Measurements from ENCODE around the gene CLCF1. TPM values are rescaled to one million over a fixed set of nuclear protein-coding genes. Genes with fewer than 3 reads are reported as not detected.

Gene CLCF1
- total and polyA plus RNA-seq, 2 donors from 2014 or later, result 5.7 to 15.8 TPM

GRCh38 chr11:67407688-67408163 lies 34.3 kb upstream of the CLCF1 start:
- TF ChIP-seq, protein P1, sequence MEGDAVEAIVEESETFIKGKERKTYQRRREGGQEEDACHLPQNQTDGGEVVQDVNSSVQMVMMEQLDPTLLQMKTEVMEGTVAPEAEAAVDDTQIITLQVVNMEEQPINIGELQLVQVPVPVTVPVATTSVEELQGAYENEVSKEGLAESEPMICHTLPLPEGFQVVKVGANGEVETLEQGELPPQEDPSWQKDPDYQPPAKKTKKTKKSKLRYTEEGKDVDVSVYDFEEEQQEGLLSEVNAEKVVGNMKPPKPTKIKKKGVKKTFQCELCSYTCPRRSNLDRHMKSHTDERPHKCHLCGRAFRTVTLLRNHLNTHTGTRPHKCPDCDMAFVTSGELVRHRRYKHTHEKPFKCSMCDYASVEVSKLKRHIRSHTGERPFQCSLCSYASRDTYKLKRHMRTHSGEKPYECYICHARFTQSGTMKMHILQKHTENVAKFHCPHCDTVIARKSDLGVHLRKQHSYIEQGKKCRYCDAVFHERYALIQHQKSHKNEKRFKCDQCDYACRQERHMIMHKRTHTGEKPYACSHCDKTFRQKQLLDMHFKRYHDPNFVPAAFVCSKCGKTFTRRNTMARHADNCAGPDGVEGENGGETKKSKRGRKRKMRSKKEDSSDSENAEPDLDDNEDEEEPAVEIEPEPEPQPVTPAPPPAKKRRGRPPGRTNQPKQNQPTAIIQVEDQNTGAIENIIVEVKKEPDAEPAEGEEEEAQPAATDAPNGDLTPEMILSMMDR (IDR thresholded peaks at IDR 0.05; ENCODE audit: borderline replicate concordance, extremely low read depth, insufficient read depth), result no peak
- Histone ChIP-seq H3K27me3 (ENCODE audit: control insufficient read depth, insufficient read depth, low read length) (no peaks in the 10 kb centered on the region), H3K4me3 (ENCODE audit: low read length in 3 of 3) (no peak overlapping the region), H3K9ac (ENCODE audit: low read length in 3 of 3) (no peak overlapping the region), H3K9me3 (ENCODE audit: control insufficient read depth in 2 of 3, insufficient read depth in 1 of 3, low read length in 3 of 3) (no peaks in the 10 kb centered on the region), H3K4me1 (ENCODE audit: control insufficient read depth in 2 of 3, insufficient read depth in 2 of 3, low read depth in 1 of 3, low read length in 3 of 3) (no peaks in the 10 kb centered on the region), H3K36me3 (ENCODE audit: control insufficient read depth in 2 of 3, insufficient read depth in 3 of 3, low read length in 3 of 3) (no peaks in the 10 kb centered on the region), H3K27ac (ENCODE audit: low read depth in 2 of 2, low read length in 2 of 2) (no peak overlapping the region)
- FAIRE-seq (no peak), DNase-seq (no peak)
- intact Hi-C loops (cut with DNase I), result no loop called here

DNA sequence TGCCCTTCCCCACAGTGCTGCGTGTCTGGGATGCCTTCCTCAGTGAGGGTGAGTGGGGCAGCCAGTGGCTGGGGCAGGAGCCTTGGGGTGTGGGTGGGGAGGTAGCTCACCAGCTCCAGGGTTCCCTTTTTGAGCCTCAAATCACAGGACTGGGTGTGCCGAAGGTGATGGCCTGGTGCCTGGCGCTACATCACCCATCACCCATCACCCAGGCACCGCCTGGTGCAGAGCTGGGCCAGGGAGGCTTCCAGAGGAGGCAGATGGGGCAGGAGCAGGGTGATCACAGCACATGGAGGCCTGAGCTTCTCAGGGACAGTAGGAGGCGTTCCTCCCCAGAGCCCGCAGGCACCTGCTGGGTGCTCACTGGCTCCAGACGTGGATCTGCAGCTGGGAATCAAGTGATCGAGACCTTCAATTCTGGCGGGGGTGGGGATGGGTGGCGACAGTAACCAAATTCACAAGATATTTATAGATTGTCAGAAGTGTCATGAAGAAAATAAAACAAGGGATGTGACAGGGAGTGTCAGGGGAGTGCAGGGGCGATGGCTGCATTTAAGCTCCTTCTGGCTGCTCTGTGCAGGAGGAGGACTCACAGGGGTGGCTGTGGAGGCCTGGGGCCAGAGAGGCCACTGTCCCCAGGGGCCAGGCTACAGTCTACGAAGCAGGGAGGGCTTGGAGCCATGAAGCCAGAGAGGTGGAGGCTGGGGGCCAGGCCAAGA lies 33.7 kb upstream of the CLCF1 start:
- intact Hi-C loops (cut with DNase I), result no loop called here
- Histone ChIP-seq H3K36me3 (ENCODE audit: control insufficient read depth in 2 of 3, insufficient read depth in 3 of 3, low read length in 3 of 3) (no peaks in the 10 kb centered on the region), H3K9me3 (ENCODE audit: control insufficient read depth in 2 of 3, insufficient read depth in 1 of 3, low read length in 3 of 3) (no peaks in the 10 kb centered on the region), H3K4me3 (ENCODE audit: low read length in 3 of 3) (no peak overlapping the region), H3K27me3 (ENCODE audit: control insufficient read depth, insufficient read depth, low read length) (no peaks in the 10 kb centered on the region), H3K4me1 (ENCODE audit: control insufficient read depth in 2 of 3, insufficient read depth in 2 of 3, low read depth in 1 of 3, low read length in 3 of 3) (peaks cover 0 to under 1% (median 0%) of the 10 kb centered on the region in 3 donors), H3K27ac (ENCODE audit: low read depth in 2 of 2, low read length in 2 of 2) (no peak overlapping the region), H3K9ac (ENCODE audit: low read length in 3 of 3) (no peak overlapping the region)
- FAIRE-seq, result no peak
- TF ChIP-seq, protein P1 (IDR thresholded peaks at IDR 0.05; ENCODE audit: borderline replicate concordance, extremely low read depth, insufficient read depth), result no peak
- no peak for DNase-seq

DNA sequence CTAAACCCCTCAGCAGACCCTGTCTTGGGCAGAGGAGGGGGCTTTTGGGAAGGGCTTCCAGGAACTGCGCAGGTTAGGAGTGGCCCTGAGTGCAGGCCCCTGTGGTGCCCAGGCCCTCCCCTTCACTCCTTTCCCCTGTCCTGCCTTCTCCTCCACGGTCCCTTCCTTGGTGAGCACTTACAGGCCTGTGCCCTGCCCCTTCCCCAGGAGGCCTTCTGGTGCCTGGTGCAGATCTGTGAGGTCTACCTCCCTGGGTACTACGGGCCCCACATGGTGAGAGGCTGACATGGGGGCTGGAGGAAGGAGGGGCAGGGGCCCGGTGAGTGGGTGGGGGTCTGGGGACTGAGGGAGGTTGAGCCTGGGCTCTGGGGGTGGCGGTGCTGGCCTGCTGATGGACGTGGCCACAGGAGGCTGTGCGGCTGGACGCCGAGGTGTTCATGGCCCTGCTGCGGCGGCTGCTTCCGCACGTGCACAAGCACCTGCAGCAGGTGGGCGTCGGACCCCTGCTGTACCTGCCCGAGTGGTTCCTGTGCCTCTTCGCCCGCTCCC lies 33.1 kb upstream of the CLCF1 start:
- FAIRE-seq (no peak), DNase-seq (peak in 1 of 5 donors; percentile 78)
- intact Hi-C loops (cut with DNase I), result no loop called here
- no peak overlapping the region for H3K4me3 ChIP-seq (ENCODE audit: low read length in 3 of 3)
- H3K36me3 ChIP-seq (ENCODE audit: control insufficient read depth in 2 of 3, insufficient read depth in 3 of 3, low read length in 3 of 3), result no peaks in the 10 kb centered on the region
- peaks cover 0 to 3% (median 0%) of the 10 kb centered on the region in 3 donors for H3K4me1 ChIP-seq (ENCODE audit: control insufficient read depth in 2 of 3, insufficient read depth in 2 of 3, low read depth in 1 of 3, low read length in 3 of 3)
- H3K9me3 ChIP-seq (ENCODE audit: control insufficient read depth in 2 of 3, insufficient read depth in 1 of 3, low read length in 3 of 3), result no peaks in the 10 kb centered on the region
- TF ChIP-seq, protein P1 (IDR thresholded peaks at IDR 0.05; ENCODE audit: borderline replicate concordance, extremely low read depth, insufficient read depth), result no peak
- no peaks in the 10 kb centered on the region for H3K27me3 ChIP-seq (ENCODE audit: control insufficient read depth, insufficient read depth, low read length)
- H3K27ac ChIP-seq (ENCODE audit: low read depth in 2 of 2, low read length in 2 of 2), result no peak overlapping the region
- H3K9ac ChIP-seq (ENCODE audit: low read length in 3 of 3), result no peak overlapping the region
